Head of caudate nucleus (tissue), 42 donors: ENCODE data around the gene ZNF558.
A peak's percentile ranks its signal among the peaks of the same experiment; 100 is the strongest.
"Not testable (repeated sequence)": the region's sequence is repeated elsewhere in the genome, so short reads cannot be mapped to it uniquely, and the experiment has no call there.

Experiments
- DNase-seq, 42 donors: peaks; one replicate each; pipeline versions ENCODE4 v3.0.0 to v3.0.0-alpha.2; 2020 to 2021; ENCODE audit warnings: mixed read lengths in 7 of 42
- intact Hi-C: fragments of 100-400 bp; cut with DNase I; formaldehyde crosslinking; loops from one replicate; pipeline ENCODE4 v1.15.0; 2022

The ZNF558 gene

DNA sequence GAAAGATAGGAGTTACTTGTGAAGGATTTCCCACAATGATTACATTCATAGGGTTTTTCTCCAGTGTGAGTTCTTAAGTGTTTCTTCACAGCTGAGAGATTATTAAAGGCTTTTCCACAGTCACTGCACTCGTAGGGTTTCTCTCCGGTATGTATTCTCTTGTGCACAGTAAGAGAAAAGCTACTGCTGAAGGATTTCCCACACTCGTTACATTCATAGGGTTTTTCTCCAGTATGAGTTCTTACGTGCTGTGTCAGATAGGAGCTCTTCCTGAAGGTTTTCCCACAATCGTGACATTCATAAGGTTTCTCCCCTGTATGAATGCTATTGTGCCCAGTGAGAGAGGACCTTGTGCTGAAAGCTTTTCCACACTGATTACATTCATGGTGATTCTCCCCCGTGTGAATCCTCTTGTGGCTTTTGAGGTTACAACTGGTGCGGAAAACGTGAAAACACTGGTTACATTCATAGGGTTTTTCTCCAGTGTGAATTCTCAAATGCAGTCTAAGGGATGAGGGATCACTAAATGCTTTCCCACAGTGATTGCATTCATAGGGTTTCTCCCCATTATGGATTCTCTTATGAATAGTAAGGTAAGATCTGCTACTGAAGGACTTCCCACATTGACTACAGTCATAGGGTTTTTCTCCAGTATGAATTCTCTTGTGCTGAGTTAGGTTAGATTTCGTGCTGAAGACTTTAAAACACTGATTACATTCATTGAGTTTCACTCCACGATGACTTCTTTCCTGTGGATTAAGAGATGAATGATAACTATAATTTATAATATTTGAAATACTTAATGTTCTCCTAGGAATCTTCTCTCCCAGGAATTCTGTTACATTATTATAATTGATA, 20.6 kb downstream of the ZNF558 start:
- DNase-seq = no peak
- intact Hi-C loops = no loop called here

DNA sequence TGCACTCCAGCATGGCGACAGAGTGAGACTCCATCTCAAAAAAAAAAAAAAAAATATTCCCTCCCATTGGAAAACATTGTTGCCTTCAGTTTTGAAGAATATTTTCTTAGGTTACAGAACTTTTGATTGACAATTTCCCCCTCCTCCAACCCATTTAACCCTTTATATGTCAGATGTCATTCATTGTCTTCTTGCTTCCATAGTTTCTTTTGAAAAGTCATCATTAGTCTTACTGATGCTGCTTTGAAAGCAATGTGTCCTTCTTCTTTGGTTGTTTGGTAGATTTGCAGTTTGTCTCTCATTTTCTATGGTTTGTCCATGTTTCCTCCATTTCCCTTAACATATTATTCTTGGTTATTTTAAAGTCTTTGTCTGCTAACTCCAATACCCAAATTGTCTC, 25.4 kb downstream of the ZNF558 start:
- intact Hi-C loops = no loop called here
- no peak for DNase-seq

DNA sequence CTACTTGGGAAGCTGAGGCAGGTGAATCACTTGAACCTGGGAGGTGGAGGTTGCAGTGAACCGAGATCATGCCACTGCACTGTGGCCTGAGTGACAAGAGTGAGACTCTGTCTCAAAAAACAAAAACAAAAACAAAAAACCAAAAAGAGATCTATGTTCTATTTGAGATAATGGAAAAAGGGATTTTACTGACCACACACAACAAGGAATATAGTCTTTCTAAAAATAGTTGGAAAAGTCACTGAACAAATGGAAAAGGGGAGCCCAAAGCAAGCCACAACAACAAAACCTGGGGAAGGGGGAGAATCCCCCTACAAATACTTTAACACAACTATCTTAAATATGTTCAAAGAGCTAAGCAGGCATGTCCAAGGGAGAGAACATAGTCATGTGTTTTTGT, 37.3 kb downstream of the ZNF558 start:
- DNase-seq = no peak

DNA sequence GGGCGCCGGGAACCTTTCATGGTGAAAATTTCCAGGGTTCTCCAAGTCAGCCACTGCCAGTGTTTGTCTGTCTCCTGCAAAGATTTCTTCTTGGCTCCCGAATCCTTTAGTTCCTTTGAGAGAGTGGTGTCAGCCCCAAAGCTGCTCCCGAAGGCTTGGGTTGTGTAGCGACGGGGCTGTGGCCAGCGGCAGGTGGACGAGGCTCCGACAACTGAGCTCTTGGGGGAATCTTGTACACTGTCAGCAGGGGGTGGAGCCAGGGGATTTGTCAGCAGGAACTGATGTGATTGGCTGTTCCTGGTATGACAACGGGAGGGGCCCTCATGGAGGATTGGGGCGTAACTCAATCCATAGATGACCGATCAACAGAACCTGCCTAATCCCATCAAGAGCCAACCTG, 58.5 kb downstream of the ZNF558 start:
- DNase-seq, intact Hi-C loops: not testable (repeated sequence)

More for the DNA sequence above, 37.3 kb downstream of the ZNF558 start:
- intact Hi-C loops = no loop called here

DNA sequence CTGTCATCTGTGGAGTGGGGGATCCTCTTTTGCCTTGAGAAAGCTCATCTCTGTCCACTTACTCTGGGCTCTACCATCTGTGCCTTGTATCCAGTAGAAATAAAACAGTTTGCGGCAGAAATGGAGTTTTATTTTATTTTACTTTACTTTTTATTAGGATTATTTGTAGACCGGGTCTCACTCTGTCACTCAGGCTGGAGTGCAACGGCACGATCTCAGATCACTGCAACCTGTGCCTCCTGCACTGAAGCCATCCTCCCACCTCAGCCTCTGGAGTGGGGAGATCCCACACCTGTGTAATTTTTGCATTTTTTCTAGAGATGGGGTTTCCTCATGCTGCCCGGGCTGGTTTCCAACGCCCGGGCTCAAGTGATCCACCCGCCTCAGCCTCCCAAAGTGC, 62.8 kb downstream of the ZNF558 start:
- intact Hi-C loops = not testable (repeated sequence)

DNA sequence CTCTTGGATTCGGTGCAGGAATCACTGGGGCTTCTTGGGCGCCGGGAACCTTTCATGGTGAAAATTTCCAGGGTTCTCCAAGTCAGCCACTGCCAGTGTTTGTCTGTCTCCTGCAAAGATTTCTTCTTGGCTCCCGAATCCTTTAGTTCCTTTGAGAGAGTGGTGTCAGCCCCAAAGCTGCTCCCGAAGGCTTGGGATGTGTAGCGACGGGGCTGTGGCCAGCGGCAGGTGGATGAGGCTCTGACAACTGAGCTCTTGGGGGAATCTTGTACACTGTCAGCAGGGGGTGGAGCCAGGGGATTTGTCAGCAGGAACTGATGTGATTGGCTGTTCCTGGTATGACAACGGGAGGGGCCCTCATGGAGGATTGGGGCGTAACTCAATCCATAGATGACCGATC, 64.8 kb downstream of the ZNF558 start:
- peak in 4 of 42 donors; percentile 16 to 28 (median 26) for DNase-seq
- intact Hi-C loops = not testable (repeated sequence)

More for the DNA sequence above, 62.8 kb downstream of the ZNF558 start:
- DNase-seq = not testable (repeated sequence)
